ENCODE data around the gene RAB33B.

The RAB33B gene

GRCh38 chr4:139483000-139483399 is 29.1 kb downstream of the RAB33B start:
- ChIA-PET POLR2A (no interaction called here), CTCF (interaction anchor here (1.4 kb wide), 1 partner anchor 30 kb away, joined by 3 read pairs; no protein-coding TSS in a partner anchor)
- TF ChIP-seq PKNOX1 (IDR thresholded peaks at IDR 0.05) (no peak), HDGF (IDR thresholded peaks at IDR 0.05; ENCODE audit: borderline replicate concordance) (no peak), SP1 (IDR thresholded peaks at IDR 0.05) (no peak), L3MBTL2 (conservative IDR thresholded peaks at IDR 0.05) (no peak), SUZ12 (IDR thresholded peaks at IDR 0.05) (no peak), TARDBP (IDR thresholded peaks at IDR 0.05) (no peak), ELF4 (IDR thresholded peaks at IDR 0.05) (no peak), FOXM1 (IDR thresholded peaks at IDR 0.05; ENCODE audit: borderline replicate concordance) (no peak), NFRKB (IDR thresholded peaks at IDR 0.05) (no peak), CTBP1 (IDR thresholded peaks at IDR 0.05; ENCODE audit: borderline replicate concordance) (no peak), LEF1 (IDR thresholded peaks at IDR 0.05; ENCODE audit: borderline replicate concordance) (no peak), BHLHE40 (IDR thresholded peaks at IDR 0.05; ENCODE audit: borderline replicate concordance) (no peak), ARNT (IDR thresholded peaks at IDR 0.05) (no peak), FOXA1 (IDR thresholded peaks at IDR 0.05) (no peak), ZNF384 (IDR thresholded peaks at IDR 0.05) (no peak)
- DNase-seq (ENCODE audit: extremely low spot score) = no peak

- no peak for TF ChIP-seq NFRKB (IDR thresholded peaks at IDR 0.05)
- no peak for TF ChIP-seq SUZ12 (IDR thresholded peaks at IDR 0.05)
- no peak for TF ChIP-seq L3MBTL2 (conservative IDR thresholded peaks at IDR 0.05)
- TF ChIP-seq LEF1 (IDR thresholded peaks at IDR 0.05; ENCODE audit: borderline replicate concordance) = no peak
- TF ChIP-seq ARNT (IDR thresholded peaks at IDR 0.05) = no peak
- no peak for TF ChIP-seq FOXM1 (IDR thresholded peaks at IDR 0.05; ENCODE audit: borderline replicate concordance)
- TF ChIP-seq PKNOX1 (IDR thresholded peaks at IDR 0.05) = no peak
- TF ChIP-seq BHLHE40 (IDR thresholded peaks at IDR 0.05; ENCODE audit: borderline replicate concordance) = no peak
- no peak for TF ChIP-seq ZNF384 (IDR thresholded peaks at IDR 0.05)
- no peak for TF ChIP-seq ELF4 (IDR thresholded peaks at IDR 0.05)
- no peak for TF ChIP-seq HDGF (IDR thresholded peaks at IDR 0.05; ENCODE audit: borderline replicate concordance)
- ChIA-PET CTCF (no interaction called here), POLR2A (interaction anchor here (1.1 to 1.4 kb wide), 2 partner anchors 32 to 181 kb away, joined by 3 to 6 read pairs; partner anchors contain the start of gene MGST2)
- no peak for DNase-seq (ENCODE audit: extremely low spot score)
Observed at GRCh38 chr4:139484783-139485311, 30.9 kb downstream of the RAB33B start.

- TF ChIP-seq BHLHE40 (IDR thresholded peaks at IDR 0.05; ENCODE audit: borderline replicate concordance) (no peak), LEF1 (IDR thresholded peaks at IDR 0.05; ENCODE audit: borderline replicate concordance) (no peak), HDGF (IDR thresholded peaks at IDR 0.05; ENCODE audit: borderline replicate concordance) (no peak), CTBP1 (IDR thresholded peaks at IDR 0.05; ENCODE audit: borderline replicate concordance) (no peak), FOXM1 (IDR thresholded peaks at IDR 0.05; ENCODE audit: borderline replicate concordance) (no peak), TARDBP (IDR thresholded peaks at IDR 0.05) (no peak), SUZ12 (IDR thresholded peaks at IDR 0.05) (no peak), SP1 (IDR thresholded peaks at IDR 0.05) (no peak), ARNT (IDR thresholded peaks at IDR 0.05) (no peak), FOXK2 (IDR thresholded peaks at IDR 0.05) (no peak), FOXA1 (IDR thresholded peaks at IDR 0.05) (no peak), L3MBTL2 (conservative IDR thresholded peaks at IDR 0.05) (no peak), ELF4 (IDR thresholded peaks at IDR 0.05) (no peak), ZNF384 (IDR thresholded peaks at IDR 0.05) (no peak), NFRKB (IDR thresholded peaks at IDR 0.05) (no peak), PKNOX1 (IDR thresholded peaks at IDR 0.05) (no peak)
- DNase-seq (ENCODE audit: extremely low spot score) = no peak
- ChIA-PET CTCF (interaction anchor here (0.7 to 2.3 kb wide), 3 partner anchors 9 to 145 kb away, joined by 4 to 12 read pairs (median 4); no protein-coding TSS in a partner anchor), POLR2A (interaction anchor here (2.0 kb wide), 1 partner anchor 11 kb away, joined by 5 read pairs; no protein-coding TSS in a partner anchor)
Observed at GRCh38 chr4:139488442-139488841, 34.5 kb downstream of the RAB33B start.

- CTCF ChIA-PET = no interaction called here
- no peak for DNase-seq (ENCODE audit: extremely low spot score)
- TF ChIP-seq HDGF (IDR thresholded peaks at IDR 0.05; ENCODE audit: borderline replicate concordance) = no peak
- TF ChIP-seq ZNF384 (IDR thresholded peaks at IDR 0.05) = no peak
- POLR2A ChIA-PET = no interaction called here
Observed at GRCh38 chr4:139489638-139490037, 35.7 kb downstream of the RAB33B start.

- ChIA-PET CTCF (no interaction called here), POLR2A (no interaction called here)
- DNase-seq (ENCODE audit: extremely low spot score) = no peak
- TF ChIP-seq SUZ12 (IDR thresholded peaks at IDR 0.05) (no peak), ELF4 (IDR thresholded peaks at IDR 0.05) (no peak)
Observed at GRCh38 chr4:139492429-139492828, 38.5 kb downstream of the RAB33B start.

GRCh38 chr4:139493176-139493575 is 39.3 kb downstream of the RAB33B start:
- ChIA-PET POLR2A (no interaction called here), CTCF (interaction anchor here (0.6 kb wide), 1 partner anchor 221 kb away, joined by 4 read pairs; no protein-coding TSS in a partner anchor)
- TF ChIP-seq L3MBTL2 (conservative IDR thresholded peaks at IDR 0.05) (no peak), LEF1 (IDR thresholded peaks at IDR 0.05; ENCODE audit: borderline replicate concordance) (no peak), FOXA1 (IDR thresholded peaks at IDR 0.05) (no peak), CTBP1 (IDR thresholded peaks at IDR 0.05; ENCODE audit: borderline replicate concordance) (no peak), TARDBP (IDR thresholded peaks at IDR 0.05) (no peak), HDGF (IDR thresholded peaks at IDR 0.05; ENCODE audit: borderline replicate concordance) (no peak)
- DNase-seq (ENCODE audit: extremely low spot score) = no peak

All from HEK293T (cell line).